Measurements from ENCODE around the gene C20orf204. TPM values are rescaled to one million over a fixed set of nuclear protein-coding genes. Genes with fewer than 3 reads are reported as not detected.

The C20orf204 gene
- total and polyA plus RNA-seq, 9 of the 15 experiments (the other 6 are each of a cell fraction or from before 2014, with no cell fraction given): 0.11 to 1.1 (median 0.36) TPM; not detected in 2

- no peaks in the 10 kb centered on the region for H3K36me3 ChIP-seq (ENCODE audit: control insufficient read depth, insufficient read depth, low read length)
- peaks cover 4% of the 10 kb centered on the region for H3K9me1 ChIP-seq (ENCODE audit: control insufficient read depth, insufficient read depth, low read length)
- in situ Hi-C loops (cut with MboI) (no loop called here), intact Hi-C loops (cut with micrococcal nuclease) (no loop called here)
- ATAC-seq (no peak), DNase-seq (ENCODE audit: extremely low read depth in 1 of 4, low spot score in 3 of 4) (no peak), FAIRE-seq (no peak)
- peak overlapping the region in 1 of 2 experiments; percentile 75; a peak in 2 of 4 replicates for H3K9ac ChIP-seq (ENCODE audit: insufficient read depth in 1 of 2, low read depth in 2 of 2, low read length in 2 of 2)
- no peaks in the 10 kb centered on the region for H3K27me3 ChIP-seq (ENCODE audit: control insufficient read depth in 2 of 2, insufficient read depth in 2 of 2, low read length in 2 of 2)
- ChIA-PET CTCF (ENCODE audit: low intra/inter-chr PET ratio) (no interaction called here), POLR2A (interaction anchor here (0.6 to 0.7 kb wide), 2 partner anchors 11 to 89 kb away, joined by 3 to 4 read pairs; no protein-coding TSS in a partner anchor)
- H3K4me2 ChIP-seq (ENCODE audit: insufficient read depth, low read length): no peak overlapping the region
- no peak overlapping the region for H3K4me3 ChIP-seq
- no peak for TF ChIP-seq ZNF280A (IDR thresholded peaks at IDR 0.05; ENCODE audit: low read depth, partially characterized antibody)
- no peak for TF ChIP-seq NELFE (IDR thresholded peaks at IDR 0.05; ENCODE audit: insufficient read depth, insufficient read length)
- TF ChIP-seq ZBTB11 (CRISPR knock-in tag; IDR thresholded peaks at IDR 0.05): no peak
- TF ChIP-seq IFI16 (CRISPR knock-in tag; IDR thresholded peaks at IDR 0.05): no peak
- TF ChIP-seq NFXL1 (CRISPR knock-in tag; IDR thresholded peaks at IDR 0.05): no peak
- no peak for TF ChIP-seq ZNF224 (CRISPR knock-in tag; IDR thresholded peaks at IDR 0.05)
- no peak for TF ChIP-seq DLX4 (CRISPR knock-in tag; IDR thresholded peaks at IDR 0.05)
- no peak for TF ChIP-seq MAFG (tag; conservative IDR thresholded peaks at IDR 0.05)
- TF ChIP-seq MYC (IDR thresholded peaks at IDR 0.05; ENCODE audit: low read depth, low read length): no peak
- no peak for TF ChIP-seq MYC (CRISPR knock-in tag; IDR thresholded peaks at IDR 0.05; ENCODE audit: borderline replicate concordance, low read depth)
- TF ChIP-seq NR1H2 (CRISPR knock-in tag; IDR thresholded peaks at IDR 0.05): no peak
- no peak for TF ChIP-seq ZC3H8 (IDR thresholded peaks at IDR 0.05)
- H3K4me1 ChIP-seq (replicated peaks in 1 of 2; ENCODE audit: control insufficient read depth in 2 of 2, insufficient read depth in 2 of 2, low read length in 2 of 2): peaks cover 49 to 86% of the 10 kb centered on the region in 2 experiments
- no peaks in the 10 kb centered on the region for H4K20me1 ChIP-seq (replicated peaks; ENCODE audit: control insufficient read depth, insufficient read depth, low read length)
- H3K79me2 ChIP-seq (ENCODE audit: control insufficient read depth, insufficient read depth, low read length): no peaks in the 10 kb centered on the region; the same call in 2 of the 3 replicates
- H3K9me3 ChIP-seq (replicated peaks; ENCODE audit: control insufficient read depth, insufficient read depth, low read depth, low read length): no peaks in the 10 kb centered on the region
- H2AFZ ChIP-seq (ENCODE audit: low read depth, low read length): no peak overlapping the region
- no TSS peak for BruUV-seq (replicated peaks)
- WGBS (ENCODE audit: insufficient coverage, low coverage, missing lambda C conversion rate): 77% methylated on average over 14 of the region's 15 CpGs
- no peak overlapping the region for H3K27ac ChIP-seq (ENCODE audit: extremely low read depth, low read depth, low read length)
Observed at GRCh38 chr20:64041040-64041780, 5.2 kb downstream of the C20orf204 start.
